ENCODE measurements around the gene ANKRD16. TPM values are rescaled to one million over a fixed set of nuclear protein-coding genes. Genes with fewer than 3 reads are reported as not detected.
"Not testable (repeated sequence)": the region's sequence is repeated elsewhere in the genome, so short reads cannot be mapped to it uniquely, and the experiment has no call there.

The ANKRD16 gene
- total and polyA plus RNA-seq, 2 donors (not counting 1 experiment from before 2014, with no cell fraction given): 10.9 to 12.6 TPM

DNA sequence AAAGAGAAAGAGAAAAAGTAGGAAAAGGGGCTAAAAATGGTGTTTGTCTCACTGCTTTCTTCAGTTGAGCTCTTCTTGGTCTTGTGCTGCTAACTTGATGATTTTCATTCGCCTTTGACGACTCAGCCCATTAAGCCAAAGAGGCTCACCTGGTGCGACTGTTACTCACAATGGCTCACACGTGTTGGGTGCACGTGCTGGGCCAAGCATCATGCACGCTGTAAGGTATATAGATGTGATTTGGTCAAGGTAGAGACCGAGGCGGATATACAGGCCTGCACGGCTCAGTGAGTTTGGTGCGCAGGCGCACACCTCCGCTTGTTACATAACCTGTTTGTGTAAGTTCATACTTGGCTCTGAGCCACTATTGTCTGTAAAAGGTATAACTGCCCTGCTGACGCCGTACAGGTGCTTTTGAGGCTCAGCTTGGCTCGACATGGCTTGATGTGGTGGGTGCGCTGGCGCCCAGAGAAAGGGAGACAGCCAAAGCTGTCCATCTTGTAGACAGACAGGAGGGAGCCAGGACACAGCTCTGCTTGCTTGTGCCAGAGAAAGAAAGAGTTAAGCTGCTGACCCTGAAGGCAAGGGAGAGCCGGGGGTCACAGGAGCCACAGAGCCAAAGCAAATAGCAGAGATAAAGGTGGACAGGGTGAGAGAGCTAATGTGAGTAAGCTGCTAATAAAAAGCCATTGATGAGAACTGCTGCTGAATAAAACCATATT is 33.6 kb downstream of the ANKRD16 start:
- Histone ChIP-seq H4K20me1 (ENCODE audit: control insufficient read depth, insufficient read depth, low read length, poor library complexity, severe bottlenecking) (no peaks in the 10 kb centered on the region), H3K4me2 (replicated peaks; ENCODE audit: low read depth, low read length, poor library complexity, severe bottlenecking) (no peak overlapping the region), H3K4me3 (ENCODE audit: control extremely low read depth in 1 of 5, extremely low read depth in 1 of 5, insufficient read depth in 1 of 5, low read depth in 2 of 5, low read length in 4 of 5) (no peak overlapping the region), H3K27me3 (replicated peaks in 1 of 4; ENCODE audit: control extremely low read depth in 1 of 4, control insufficient read depth in 3 of 4, insufficient read depth in 4 of 4, low read length in 3 of 4) (no peaks in the 10 kb centered on the region), H3K4me1 (ENCODE audit: control insufficient read depth in 2 of 2, insufficient read depth in 2 of 2, low read length in 2 of 2) (peaks cover 19 to 35% of the 10 kb centered on the region in 2 donors), H2AFZ (ENCODE audit: insufficient read depth, low read depth, low read length, poor library complexity, severe bottlenecking) (no peak overlapping the region), H3K27ac (ENCODE audit: low read length in 2 of 2) (no peak overlapping the region), H3K36me3 (replicated peaks in 1 of 2; ENCODE audit: control extremely low read depth in 1 of 2, control insufficient read depth in 1 of 2, extremely low read depth in 1 of 2, insufficient read depth in 2 of 2, low read length in 1 of 2) (no peaks in the 10 kb centered on the region), H3K9me3 (ENCODE audit: control extremely low read depth in 1 of 3, control insufficient read depth in 2 of 3, insufficient read depth in 1 of 3, low read length in 2 of 3) (peaks cover 0 to 7% (median 0%) of the 10 kb centered on the region in 3 donors), H3K9ac (ENCODE audit: low read length) (no peak overlapping the region), H3K79me2 (ENCODE audit: control insufficient read depth, insufficient read depth, low read length) (peaks cover 4% of the 10 kb centered on the region)
- intact Hi-C loops (cut with micrococcal nuclease): no loop called here
- peak overlapping the region; percentile 2 for H3K27ac Mint-ChIP-seq
- H3K4me1 Mint-ChIP-seq: peaks cover 34% of the 10 kb centered on the region
- no peaks in the 10 kb centered on the region for H3K27me3 Mint-ChIP-seq
- ChIA-PET CTCF (interaction anchor here (1.5 kb wide), 1 partner anchor 13 kb away, joined by 4 read pairs; no protein-coding TSS in a partner anchor), POLR2A (interaction anchor here (0.9 kb wide), 1 partner anchor 94 kb away, joined by 3 read pairs; no protein-coding TSS in a partner anchor)
- no peak for ATAC-seq (ENCODE audit: low read depth)
- no peaks in the 10 kb centered on the region for H3K9me3 Mint-ChIP-seq (ENCODE audit: insufficient read depth)
- no peak overlapping the region for H3K4me3 Mint-ChIP-seq
- no peak for TF ChIP-seq EZH2 (IDR thresholded peaks at IDR 0.05; ENCODE audit: borderline replicate concordance, insufficient read depth, low read depth, low read length, poor library complexity, severe bottlenecking)
- TF ChIP-seq, protein P1, sequence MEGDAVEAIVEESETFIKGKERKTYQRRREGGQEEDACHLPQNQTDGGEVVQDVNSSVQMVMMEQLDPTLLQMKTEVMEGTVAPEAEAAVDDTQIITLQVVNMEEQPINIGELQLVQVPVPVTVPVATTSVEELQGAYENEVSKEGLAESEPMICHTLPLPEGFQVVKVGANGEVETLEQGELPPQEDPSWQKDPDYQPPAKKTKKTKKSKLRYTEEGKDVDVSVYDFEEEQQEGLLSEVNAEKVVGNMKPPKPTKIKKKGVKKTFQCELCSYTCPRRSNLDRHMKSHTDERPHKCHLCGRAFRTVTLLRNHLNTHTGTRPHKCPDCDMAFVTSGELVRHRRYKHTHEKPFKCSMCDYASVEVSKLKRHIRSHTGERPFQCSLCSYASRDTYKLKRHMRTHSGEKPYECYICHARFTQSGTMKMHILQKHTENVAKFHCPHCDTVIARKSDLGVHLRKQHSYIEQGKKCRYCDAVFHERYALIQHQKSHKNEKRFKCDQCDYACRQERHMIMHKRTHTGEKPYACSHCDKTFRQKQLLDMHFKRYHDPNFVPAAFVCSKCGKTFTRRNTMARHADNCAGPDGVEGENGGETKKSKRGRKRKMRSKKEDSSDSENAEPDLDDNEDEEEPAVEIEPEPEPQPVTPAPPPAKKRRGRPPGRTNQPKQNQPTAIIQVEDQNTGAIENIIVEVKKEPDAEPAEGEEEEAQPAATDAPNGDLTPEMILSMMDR (IDR thresholded peaks at IDR 0.05): no peak
- WGBS (ENCODE audit: insufficient coverage): 74% methylated on average over 16 of the region's 18 CpGs
- DNase-seq: no peak

GRCh38 chr10:5854131-5854475 is 35.6 kb downstream of the ANKRD16 start:
- no peak overlapping the region for H3K9ac ChIP-seq (ENCODE audit: low read length)
- H3K36me3 ChIP-seq (replicated peaks in 1 of 2; ENCODE audit: control extremely low read depth in 1 of 2, control insufficient read depth in 1 of 2, extremely low read depth in 1 of 2, insufficient read depth in 2 of 2, low read length in 1 of 2): no peaks in the 10 kb centered on the region
- H3K27ac ChIP-seq (ENCODE audit: low read length in 2 of 2): no peak overlapping the region
- no peaks in the 10 kb centered on the region for H4K20me1 ChIP-seq (ENCODE audit: control insufficient read depth, insufficient read depth, low read length, poor library complexity, severe bottlenecking)
- Mint-ChIP-seq H3K27ac (no peak overlapping the region), H3K4me1 (peaks cover 37% of the 10 kb centered on the region), H3K27me3 (no peaks in the 10 kb centered on the region), H3K9me3 (ENCODE audit: insufficient read depth) (no peaks in the 10 kb centered on the region), H3K4me3 (no peak overlapping the region)
- H3K9me3 ChIP-seq (ENCODE audit: control extremely low read depth in 1 of 3, control insufficient read depth in 2 of 3, insufficient read depth in 1 of 3, low read length in 2 of 3): peaks cover 0 to 7% (median 0%) of the 10 kb centered on the region in 3 donors
- H3K4me1 ChIP-seq (ENCODE audit: control insufficient read depth in 2 of 2, insufficient read depth in 2 of 2, low read length in 2 of 2): peaks cover 19 to 52% of the 10 kb centered on the region in 2 donors
- no peak overlapping the region for H3K4me3 ChIP-seq (ENCODE audit: control extremely low read depth in 1 of 5, extremely low read depth in 1 of 5, insufficient read depth in 1 of 5, low read depth in 2 of 5, low read length in 4 of 5)
- no peaks in the 10 kb centered on the region for H3K27me3 ChIP-seq (replicated peaks in 1 of 4; ENCODE audit: control extremely low read depth in 1 of 4, control insufficient read depth in 3 of 4, insufficient read depth in 4 of 4, low read length in 3 of 4)
- TF ChIP-seq EZH2 (IDR thresholded peaks at IDR 0.05; ENCODE audit: borderline replicate concordance, insufficient read depth, low read depth, low read length, poor library complexity, severe bottlenecking): no peak
- TF ChIP-seq, protein P1 (IDR thresholded peaks at IDR 0.05): no peak
- H3K4me2 ChIP-seq (replicated peaks; ENCODE audit: low read depth, low read length, poor library complexity, severe bottlenecking): no peak overlapping the region
- H2AFZ ChIP-seq (ENCODE audit: insufficient read depth, low read depth, low read length, poor library complexity, severe bottlenecking): no peak overlapping the region
- WGBS (ENCODE audit: insufficient coverage): 85% methylated on average over 5 of the region's 5 CpGs
- POLR2A ChIA-PET: interaction anchor here (0.6 to 2.0 kb wide), 4 partner anchors 9 to 1466 kb away, joined by 3 to 4 read pairs (median 3); no protein-coding TSS in a partner anchor
- intact Hi-C loops (cut with micrococcal nuclease): no loop called here
- DNase-seq (no peak), ATAC-seq (ENCODE audit: low read depth) (no peak)
- CTCF ChIA-PET: interaction anchor here (3.6 kb wide), 1 partner anchor 15 kb away, joined by 16 read pairs; no protein-coding TSS in a partner anchor
- peaks cover 4% of the 10 kb centered on the region for H3K79me2 ChIP-seq (ENCODE audit: control insufficient read depth, insufficient read depth, low read length)

DNA sequence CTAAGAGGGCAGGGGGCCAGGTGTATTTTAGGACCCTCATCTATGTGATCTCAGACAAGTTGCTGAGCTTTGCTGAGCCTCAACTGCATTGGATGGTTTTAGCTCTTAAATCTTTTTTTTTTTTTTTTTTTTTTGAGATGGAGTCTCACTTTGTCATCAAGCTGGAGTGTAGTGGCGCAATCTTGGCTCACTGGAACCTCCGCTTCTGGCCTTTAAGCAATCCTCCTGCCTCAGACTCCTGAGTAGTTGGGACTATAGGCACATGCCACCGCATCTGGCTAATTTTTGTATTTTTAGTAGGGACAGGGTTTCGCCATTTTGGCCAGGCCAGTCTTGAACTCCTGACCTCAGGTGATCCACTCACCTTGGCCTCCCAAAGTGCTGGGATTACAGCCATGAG is 43.0 kb downstream of the ANKRD16 start:
- H3K9me3 Mint-ChIP-seq (ENCODE audit: insufficient read depth); H3K27me3 ChIP-seq (replicated peaks in 1 of 4; ENCODE audit: control extremely low read depth in 1 of 4, control insufficient read depth in 3 of 4, insufficient read depth in 4 of 4, low read length in 3 of 4); intact Hi-C loops (cut with micrococcal nuclease); H3K36me3 ChIP-seq (replicated peaks in 1 of 2; ENCODE audit: control extremely low read depth in 1 of 2, control insufficient read depth in 1 of 2, extremely low read depth in 1 of 2, insufficient read depth in 2 of 2, low read length in 1 of 2); DNase-seq; H3K27me3 Mint-ChIP-seq; ATAC-seq (ENCODE audit: low read depth); H3K9me3 ChIP-seq (ENCODE audit: control extremely low read depth in 1 of 3, control insufficient read depth in 2 of 3, insufficient read depth in 1 of 3, low read length in 2 of 3); H3K4me3 ChIP-seq (ENCODE audit: control extremely low read depth in 1 of 5, extremely low read depth in 1 of 5, insufficient read depth in 1 of 5, low read depth in 2 of 5, low read length in 4 of 5); H4K20me1 ChIP-seq (ENCODE audit: control insufficient read depth, insufficient read depth, low read length, poor library complexity, severe bottlenecking): not testable (repeated sequence)
- H3K27ac Mint-ChIP-seq: peak overlapping the region; percentile 97
- H3K27ac ChIP-seq (ENCODE audit: low read length in 2 of 2): peak overlapping the region; percentile 88 to 100
- peaks cover 52 to 88% of the 10 kb centered on the region in 2 donors for H3K4me1 ChIP-seq (ENCODE audit: control insufficient read depth in 2 of 2, insufficient read depth in 2 of 2, low read length in 2 of 2)
- CTCF ChIA-PET: interaction anchor here (2.2 kb wide), 1 partner anchor 29 kb away, joined by 5 read pairs; no protein-coding TSS in a partner anchor
- H2AFZ ChIP-seq (ENCODE audit: insufficient read depth, low read depth, low read length, poor library complexity, severe bottlenecking): peak overlapping the region; percentile 63
- POLR2A ChIA-PET: interaction anchor here (0.6 kb wide), 1 partner anchor 44 kb away, joined by 5 read pairs; the partner anchor contains the start of gene FBH1
- peaks cover 12% of the 10 kb centered on the region for H3K79me2 ChIP-seq (ENCODE audit: control insufficient read depth, insufficient read depth, low read length)
- 92% methylated on average over 2 of the region's 4 CpGs for WGBS (ENCODE audit: insufficient coverage)
- H3K4me1 Mint-ChIP-seq: peaks cover 63% of the 10 kb centered on the region
- peak overlapping the region; percentile 57 for H3K4me2 ChIP-seq (replicated peaks; ENCODE audit: low read depth, low read length, poor library complexity, severe bottlenecking)
- H3K4me3 Mint-ChIP-seq: peak overlapping the region; percentile 80
- H3K9ac ChIP-seq (ENCODE audit: low read length): peak overlapping the region; percentile 39

Measured in B cell (primary cell).